ENCODE measurements around the gene FER1L5.

The FER1L5 gene

DNA sequence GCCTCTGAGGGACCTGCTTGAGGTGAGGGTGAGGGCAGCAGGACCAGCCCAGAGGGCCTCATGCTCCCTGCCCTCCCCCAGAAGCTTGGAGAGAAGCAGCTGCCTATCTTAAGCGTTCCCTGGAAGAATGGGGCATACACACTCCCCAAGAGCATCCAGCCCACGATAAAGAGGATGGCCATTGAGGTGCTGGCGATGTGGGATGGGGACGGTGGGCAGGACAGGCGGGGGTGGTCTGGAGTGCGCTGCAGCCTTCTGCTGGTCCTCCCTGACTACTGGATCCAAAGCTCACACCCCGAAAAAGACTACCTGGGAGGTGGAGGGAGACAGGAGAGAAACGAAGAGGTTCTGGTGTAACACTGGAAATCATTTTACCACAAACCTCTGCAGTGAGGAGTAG lies 51.7 kb downstream of the FER1L5 start:
- no peaks in the 10 kb centered on the region for H3K4me1 ChIP-seq (ENCODE audit: control insufficient read depth, insufficient read depth, low read length)
- no peaks in the 10 kb centered on the region for H3K9me3 ChIP-seq (ENCODE audit: control insufficient read depth, low read length)
- H3K36me3 ChIP-seq (ENCODE audit: control insufficient read depth, insufficient read depth, low read length), result no peaks in the 10 kb centered on the region
- H3K4me3 ChIP-seq (ENCODE audit: low read length), result no peak overlapping the region
- no peaks in the 10 kb centered on the region for H3K27me3 ChIP-seq (ENCODE audit: control insufficient read depth, insufficient read depth, low read length)
- H3K9ac ChIP-seq (ENCODE audit: low read length), result no peak overlapping the region

DNA sequence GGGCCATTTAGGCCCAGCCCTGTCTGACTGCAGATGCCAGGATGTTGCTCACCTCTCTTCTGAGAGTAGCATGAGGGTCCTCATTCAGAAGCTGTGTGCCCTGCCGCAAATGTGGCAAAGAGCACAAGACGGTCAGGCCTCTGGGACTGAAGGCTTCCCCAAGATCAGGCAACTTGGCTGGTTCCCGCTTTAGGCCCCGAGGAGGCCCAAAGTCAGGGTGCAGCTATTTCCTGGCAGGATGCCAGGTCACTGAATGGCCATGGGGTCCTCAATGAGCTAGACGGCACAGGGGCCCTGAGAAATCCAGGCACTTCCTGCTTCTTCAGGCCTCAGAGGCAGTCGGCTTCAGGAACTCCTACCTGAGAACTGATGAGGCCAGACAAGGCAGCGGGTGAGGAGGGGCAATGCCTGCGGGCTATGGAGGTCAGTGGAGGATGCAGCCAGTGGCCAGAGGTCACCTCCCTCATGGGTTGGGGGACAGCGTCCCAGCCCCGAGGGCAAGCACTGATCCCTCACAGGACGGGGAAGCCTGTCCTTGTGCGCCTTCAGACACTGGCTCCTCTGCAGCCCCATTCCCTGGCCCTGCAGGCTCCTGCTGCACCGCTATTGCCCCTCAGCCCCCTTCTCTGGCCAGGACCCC lies 52.4 kb downstream of the FER1L5 start:
- Histone ChIP-seq H3K4me3 (ENCODE audit: low read length) (no peak overlapping the region), H3K9ac (ENCODE audit: low read length) (no peak overlapping the region), H3K9me3 (ENCODE audit: control insufficient read depth, low read length) (no peaks in the 10 kb centered on the region), H3K27me3 (ENCODE audit: control insufficient read depth, insufficient read depth, low read length) (no peaks in the 10 kb centered on the region), H3K4me1 (ENCODE audit: control insufficient read depth, insufficient read depth, low read length) (no peaks in the 10 kb centered on the region), H3K36me3 (ENCODE audit: control insufficient read depth, insufficient read depth, low read length) (no peaks in the 10 kb centered on the region)

DNA sequence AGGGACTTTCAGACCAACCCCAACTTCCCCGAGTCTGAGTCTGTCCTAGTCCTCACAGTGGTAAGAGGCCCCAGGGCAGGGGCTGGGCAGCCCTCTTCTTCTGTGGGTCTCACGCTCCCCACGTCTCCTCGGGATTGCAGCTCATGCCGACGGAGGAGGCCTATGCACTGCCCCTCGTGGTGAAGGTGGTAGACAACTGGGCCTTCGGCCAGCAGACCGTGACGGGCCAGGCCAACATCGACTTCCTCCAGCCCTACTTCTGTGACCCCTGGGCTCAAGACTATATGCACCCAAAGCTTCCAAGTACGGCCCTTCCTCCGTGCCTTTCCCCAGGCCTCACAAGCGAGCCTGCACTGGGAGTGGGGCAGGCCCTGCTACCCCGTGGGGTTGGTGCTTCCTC lies 53.0 kb downstream of the FER1L5 start:
- H3K4me3 ChIP-seq (ENCODE audit: low read length), result no peak overlapping the region
- no peaks in the 10 kb centered on the region for H3K4me1 ChIP-seq (ENCODE audit: control insufficient read depth, insufficient read depth, low read length)

DNA sequence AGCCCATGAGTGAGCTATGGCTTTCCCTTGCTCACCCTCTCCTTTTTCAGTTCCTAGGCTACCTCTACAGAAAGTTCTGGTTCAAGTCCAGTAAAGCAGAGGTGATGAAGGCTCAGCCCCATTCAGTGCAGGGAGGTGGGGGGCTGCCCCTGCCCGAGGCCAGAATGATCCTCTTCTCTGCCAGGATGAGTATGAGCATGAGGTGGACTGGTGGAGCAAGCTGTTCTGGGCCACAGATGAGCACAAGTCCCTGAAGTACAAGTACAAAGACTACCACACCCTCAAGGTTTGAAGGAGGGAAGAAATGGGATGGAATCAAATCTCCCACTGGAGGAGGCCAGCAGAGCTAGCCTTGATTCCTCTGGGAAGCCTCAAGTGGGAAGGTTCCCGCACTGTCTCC lies 54.9 kb downstream of the FER1L5 start:
- Histone ChIP-seq H3K9ac (ENCODE audit: low read length) (no peak overlapping the region), H3K4me1 (ENCODE audit: control insufficient read depth, insufficient read depth, low read length) (no peaks in the 10 kb centered on the region), H3K9me3 (ENCODE audit: control insufficient read depth, low read length) (no peaks in the 10 kb centered on the region), H3K27me3 (ENCODE audit: control insufficient read depth, insufficient read depth, low read length) (no peaks in the 10 kb centered on the region), H3K36me3 (ENCODE audit: control insufficient read depth, insufficient read depth, low read length) (no peaks in the 10 kb centered on the region), H3K4me3 (ENCODE audit: low read length) (no peak overlapping the region)

More for the DNA sequence above, 53.0 kb downstream of the FER1L5 start:
- Histone ChIP-seq H3K36me3 (ENCODE audit: control insufficient read depth, insufficient read depth, low read length) (no peaks in the 10 kb centered on the region), H3K27me3 (ENCODE audit: control insufficient read depth, insufficient read depth, low read length) (no peaks in the 10 kb centered on the region), H3K9ac (ENCODE audit: low read length) (no peak overlapping the region), H3K9me3 (ENCODE audit: control insufficient read depth, low read length) (no peaks in the 10 kb centered on the region)

DNA sequence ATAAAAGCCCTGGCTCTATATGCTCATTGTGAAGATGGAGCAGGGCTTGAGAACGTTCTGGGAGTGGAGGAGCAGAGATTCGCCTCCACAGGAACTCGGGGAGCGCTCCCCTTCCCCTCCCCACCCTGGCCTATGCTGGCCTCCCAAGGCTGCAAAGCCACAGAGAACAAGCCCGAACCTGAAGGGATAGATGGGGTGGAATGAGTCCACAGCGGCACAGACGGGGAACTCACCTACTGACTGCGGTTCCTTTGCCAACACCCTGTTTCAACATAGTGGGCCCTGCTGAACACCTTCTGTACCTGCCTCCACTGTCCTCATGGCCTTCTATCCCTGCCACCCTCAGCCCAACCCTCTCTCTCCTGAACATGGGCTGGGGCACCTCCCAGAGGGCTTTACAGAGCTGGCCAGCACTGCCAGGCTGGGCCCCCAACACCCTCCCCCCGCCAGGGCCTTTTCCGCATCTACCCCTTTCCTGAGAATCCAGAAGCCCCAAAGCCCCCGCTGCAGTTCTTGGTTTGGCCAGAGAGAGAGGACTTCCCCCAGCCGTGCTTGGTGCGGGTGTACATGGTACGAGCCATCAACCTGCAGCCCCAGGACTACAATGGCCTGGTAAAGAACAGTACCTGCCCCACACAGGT lies 55.8 kb downstream of the FER1L5 start:
- no peaks in the 10 kb centered on the region for H3K9me3 ChIP-seq (ENCODE audit: control insufficient read depth, low read length)
- no peak overlapping the region for H3K4me3 ChIP-seq (ENCODE audit: low read length)
- no peak overlapping the region for H3K9ac ChIP-seq (ENCODE audit: low read length)
- peaks cover 4% of the 10 kb centered on the region for H3K36me3 ChIP-seq (ENCODE audit: control insufficient read depth, insufficient read depth, low read length)
- H3K4me1 ChIP-seq (ENCODE audit: control insufficient read depth, insufficient read depth, low read length), result no peaks in the 10 kb centered on the region
- H3K27me3 ChIP-seq (ENCODE audit: control insufficient read depth, insufficient read depth, low read length), result no peaks in the 10 kb centered on the region

DNA sequence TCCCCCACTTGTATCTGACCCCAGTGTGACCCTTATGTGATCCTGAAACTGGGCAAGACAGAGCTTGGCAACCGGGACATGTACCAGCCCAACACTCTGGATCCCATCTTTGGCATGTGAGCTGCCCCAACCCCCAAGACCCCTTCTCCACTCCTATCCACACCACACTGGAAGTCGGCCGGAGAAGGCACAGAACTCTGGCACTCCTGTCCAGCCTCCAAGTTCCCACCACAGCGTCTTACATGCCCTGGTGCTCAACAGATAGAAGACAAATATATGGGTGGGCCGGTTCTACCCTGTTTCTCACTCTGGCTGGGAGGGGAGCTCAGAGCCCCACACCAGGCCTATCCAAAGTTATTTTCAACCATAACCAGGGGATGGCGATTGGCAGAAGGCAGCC lies 56.5 kb downstream of the FER1L5 start:
- peaks cover 4% of the 10 kb centered on the region for H3K36me3 ChIP-seq (ENCODE audit: control insufficient read depth, insufficient read depth, low read length)
- H3K9me3 ChIP-seq (ENCODE audit: control insufficient read depth, low read length), result no peaks in the 10 kb centered on the region
- H3K27me3 ChIP-seq (ENCODE audit: control insufficient read depth, insufficient read depth, low read length), result no peaks in the 10 kb centered on the region
- no peak overlapping the region for H3K4me3 ChIP-seq (ENCODE audit: low read length)
- no peaks in the 10 kb centered on the region for H3K4me1 ChIP-seq (ENCODE audit: control insufficient read depth, insufficient read depth, low read length)
- no peak overlapping the region for H3K9ac ChIP-seq (ENCODE audit: low read length)

DNA sequence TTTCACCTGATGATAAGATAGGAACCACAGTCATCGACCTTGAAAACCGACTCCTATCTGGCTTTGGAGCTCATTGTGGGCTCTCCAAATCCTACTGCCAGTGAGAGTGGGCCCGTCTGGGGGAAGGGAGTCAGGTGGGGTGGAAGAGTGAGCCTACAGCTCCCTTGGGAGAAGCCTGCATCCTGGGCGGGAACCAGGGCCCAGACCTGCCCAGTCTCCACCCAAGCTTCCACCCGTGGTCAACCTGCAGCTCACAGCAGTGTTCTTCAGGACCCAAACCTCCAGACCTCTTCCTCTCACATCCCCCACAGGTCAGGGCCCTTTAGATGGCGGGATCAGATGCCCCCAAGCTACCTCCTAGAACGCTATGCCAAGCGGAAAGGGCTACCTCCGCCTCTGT lies 57.1 kb downstream of the FER1L5 start:
- no peak overlapping the region for H3K4me3 ChIP-seq (ENCODE audit: low read length)
- H3K9ac ChIP-seq (ENCODE audit: low read length), result no peak overlapping the region
- no peaks in the 10 kb centered on the region for H3K27me3 ChIP-seq (ENCODE audit: control insufficient read depth, insufficient read depth, low read length)
- peaks cover 4% of the 10 kb centered on the region for H3K36me3 ChIP-seq (ENCODE audit: control insufficient read depth, insufficient read depth, low read length)
- no peaks in the 10 kb centered on the region for H3K4me1 ChIP-seq (ENCODE audit: control insufficient read depth, insufficient read depth, low read length)
- no peaks in the 10 kb centered on the region for H3K9me3 ChIP-seq (ENCODE audit: control insufficient read depth, low read length)

DNA sequence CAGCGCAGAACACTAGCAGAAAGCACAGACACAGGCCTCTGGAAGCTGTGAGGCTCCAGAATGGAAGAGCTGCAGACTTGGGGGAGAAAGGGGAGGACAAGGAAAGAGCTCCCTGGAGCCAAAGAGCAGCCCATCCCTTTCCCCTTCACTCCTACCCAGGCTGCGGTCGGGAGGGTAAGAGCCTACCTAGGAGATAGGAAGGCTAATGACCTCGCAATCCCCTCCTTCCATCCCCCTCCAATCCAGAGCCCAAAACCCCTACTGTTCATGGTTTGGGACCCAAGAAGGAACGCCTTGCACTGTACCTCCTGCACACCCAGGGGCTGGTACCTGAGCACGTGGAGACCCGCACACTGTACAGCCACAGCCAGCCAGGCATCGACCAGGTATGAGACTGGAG lies 57.5 kb downstream of the FER1L5 start:
- Histone ChIP-seq H3K9ac (ENCODE audit: low read length) (no peak overlapping the region), H3K9me3 (ENCODE audit: control insufficient read depth, low read length) (no peaks in the 10 kb centered on the region), H3K36me3 (ENCODE audit: control insufficient read depth, insufficient read depth, low read length) (peaks cover 4% of the 10 kb centered on the region), H3K4me1 (ENCODE audit: control insufficient read depth, insufficient read depth, low read length) (no peaks in the 10 kb centered on the region), H3K27me3 (ENCODE audit: control insufficient read depth, insufficient read depth, low read length) (no peaks in the 10 kb centered on the region), H3K4me3 (ENCODE audit: low read length) (no peak overlapping the region)

DNA sequence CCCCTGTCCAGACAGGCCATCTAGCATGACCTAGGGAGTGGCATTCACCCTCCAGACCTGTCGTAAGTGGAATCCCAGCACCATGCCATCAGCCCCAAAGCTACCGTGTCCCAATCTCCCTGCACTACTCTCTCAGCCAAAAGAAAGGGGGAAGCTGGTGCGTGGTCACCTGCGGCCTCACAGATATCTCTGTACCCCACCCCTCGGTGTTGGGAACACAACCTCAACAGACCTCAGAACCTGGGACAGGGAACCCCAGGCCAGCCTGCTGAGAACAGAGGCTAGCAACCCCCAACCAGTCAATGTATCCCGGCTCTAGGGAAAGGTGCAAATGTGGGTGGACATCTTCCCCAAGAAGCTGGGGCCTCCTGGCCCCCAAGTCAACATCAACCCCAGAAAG lies 59.1 kb downstream of the FER1L5 start:
- Histone ChIP-seq H3K4me3 (ENCODE audit: low read length) (no peak overlapping the region), H3K36me3 (ENCODE audit: control insufficient read depth, insufficient read depth, low read length) (peaks cover 9% of the 10 kb centered on the region), H3K9me3 (ENCODE audit: control insufficient read depth, low read length) (no peaks in the 10 kb centered on the region), H3K27me3 (ENCODE audit: control insufficient read depth, insufficient read depth, low read length) (no peaks in the 10 kb centered on the region), H3K9ac (ENCODE audit: low read length) (no peak overlapping the region), H3K4me1 (ENCODE audit: control insufficient read depth, insufficient read depth, low read length) (no peaks in the 10 kb centered on the region)

DNA sequence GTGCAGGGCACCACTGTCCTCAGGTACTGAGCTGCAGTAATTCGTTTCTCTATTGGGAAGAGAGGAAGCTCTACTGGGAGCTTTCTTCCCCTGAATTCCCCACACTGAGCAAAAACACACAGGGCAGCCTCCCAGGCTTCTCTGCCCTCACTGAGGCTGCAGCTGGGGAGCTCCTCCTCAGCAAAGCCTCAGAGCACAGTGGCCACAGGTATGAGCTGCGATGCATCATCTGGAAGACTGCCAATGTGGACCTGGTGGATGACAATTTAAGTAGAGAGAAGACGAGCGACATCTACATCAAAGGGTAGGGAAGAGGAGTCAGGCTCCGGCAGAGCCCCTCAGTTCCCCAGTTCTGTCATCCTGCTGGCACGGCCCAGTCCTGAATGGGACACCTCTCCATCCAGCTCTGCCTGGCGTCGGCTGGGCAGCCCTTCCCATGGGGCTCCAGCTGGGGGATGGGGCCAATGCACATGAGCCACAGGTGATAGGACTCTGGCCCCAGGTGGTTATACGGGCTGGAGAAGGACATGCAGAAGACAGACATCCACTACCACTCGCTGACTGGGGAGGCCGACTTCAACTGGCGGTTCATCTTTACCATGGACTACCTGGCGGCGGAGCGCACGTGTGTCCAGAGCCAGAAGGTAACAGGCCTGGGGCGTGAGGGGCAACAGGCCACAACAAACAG lies 59.7 kb downstream of the FER1L5 start:
- Histone ChIP-seq H3K4me1 (ENCODE audit: control insufficient read depth, insufficient read depth, low read length) (no peaks in the 10 kb centered on the region), H3K9ac (ENCODE audit: low read length) (no peak overlapping the region), H3K4me3 (ENCODE audit: low read length) (no peak overlapping the region), H3K36me3 (ENCODE audit: control insufficient read depth, insufficient read depth, low read length) (peaks cover 10% of the 10 kb centered on the region), H3K9me3 (ENCODE audit: control insufficient read depth, low read length) (no peaks in the 10 kb centered on the region), H3K27me3 (ENCODE audit: control insufficient read depth, insufficient read depth, low read length) (no peaks in the 10 kb centered on the region)

DNA sequence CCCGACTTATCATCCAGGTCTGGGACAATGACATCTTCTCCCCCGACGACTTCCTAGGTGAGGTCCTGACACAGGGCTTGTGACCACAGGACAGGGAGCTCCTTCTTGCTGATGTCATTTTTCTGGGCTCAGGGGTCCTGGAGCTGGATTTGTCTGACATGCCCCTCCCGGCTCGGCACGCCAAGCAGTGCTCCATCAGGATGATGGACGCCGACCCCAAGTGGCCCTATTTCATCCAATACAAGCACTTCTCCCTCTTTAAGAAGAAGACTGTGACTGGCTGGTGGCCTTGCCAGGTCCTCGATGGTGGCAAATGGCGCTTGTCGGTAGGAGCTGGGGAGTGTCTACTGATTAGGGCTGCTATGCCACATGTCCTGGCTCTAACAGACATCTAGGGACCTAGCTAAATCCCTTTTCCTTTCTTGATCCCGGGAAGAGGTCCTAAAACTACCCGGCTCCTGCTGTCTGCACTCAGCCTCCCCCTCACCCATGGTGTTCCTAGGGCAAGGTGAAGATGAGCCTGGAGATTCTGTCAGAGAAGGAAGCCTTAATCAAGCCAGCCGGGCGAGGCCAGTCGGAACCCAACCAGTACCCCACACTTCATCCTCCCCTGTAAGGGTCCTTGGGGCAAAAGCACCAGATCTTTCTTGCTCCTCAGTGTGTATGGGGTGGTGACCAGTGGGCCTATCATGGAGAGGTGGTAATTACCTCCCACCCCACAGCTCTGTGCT lies 60.6 kb downstream of the FER1L5 start:
- Histone ChIP-seq H3K36me3 (ENCODE audit: control insufficient read depth, insufficient read depth, low read length) (peaks cover 10% of the 10 kb centered on the region), H3K4me1 (ENCODE audit: control insufficient read depth, insufficient read depth, low read length) (no peaks in the 10 kb centered on the region), H3K27me3 (ENCODE audit: control insufficient read depth, insufficient read depth, low read length) (no peaks in the 10 kb centered on the region), H3K9me3 (ENCODE audit: control insufficient read depth, low read length) (no peaks in the 10 kb centered on the region), H3K9ac (ENCODE audit: low read length) (no peak overlapping the region), H3K4me3 (ENCODE audit: low read length) (no peak overlapping the region)

DNA sequence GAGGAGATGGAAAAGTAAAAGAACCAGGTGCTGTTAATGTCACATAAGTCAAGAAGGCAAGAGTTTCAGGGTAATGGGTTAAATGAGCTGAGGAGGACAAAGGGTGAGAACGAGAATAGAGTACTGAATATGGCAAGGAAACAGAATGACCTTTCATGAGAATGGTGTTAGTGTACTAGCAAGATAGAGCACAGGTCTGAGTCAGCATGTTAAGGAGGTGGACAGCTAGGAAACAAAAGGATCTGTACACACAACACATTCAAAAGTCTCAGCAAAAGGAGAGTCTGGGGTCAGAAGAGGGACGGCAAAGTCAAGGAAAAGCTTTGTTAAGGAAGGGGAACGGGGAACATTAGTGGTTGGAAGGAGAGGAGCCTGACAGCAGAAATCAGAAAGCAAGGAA lies 68.4 kb downstream of the FER1L5 start:
- no peaks in the 10 kb centered on the region for H3K27me3 ChIP-seq (ENCODE audit: control insufficient read depth, insufficient read depth, low read length)
- no peak overlapping the region for H3K9ac ChIP-seq (ENCODE audit: low read length)
- H3K4me1 ChIP-seq (ENCODE audit: control insufficient read depth, insufficient read depth, low read length), result no peaks in the 10 kb centered on the region
- no peak overlapping the region for H3K4me3 ChIP-seq (ENCODE audit: low read length)
- no peaks in the 10 kb centered on the region for H3K9me3 ChIP-seq (ENCODE audit: control insufficient read depth, low read length)
- H3K36me3 ChIP-seq (ENCODE audit: control insufficient read depth, insufficient read depth, low read length), result peaks cover 6% of the 10 kb centered on the region

All from mucosa of stomach (tissue), 1 donor.